MM.1S (cell line): ENCODE results near the gene SHC1.

Experiments
- DNase-seq: peaks from one replicate; pipeline ENCODE4 v3.0.0-alpha.2; 2015
- H2AFZ ChIP-seq: fragments of 300-600 bp; sonication (generic); 2 replicates; pipeline ENCODE4 v1.6.0; 2016; ENCODE audit warnings: antibody characterized with exemption, low read length
- H3F3A ChIP-seq: fragments of 300-600 bp; sonication (generic); 2 replicates; pipeline ENCODE4 v1.6.1; 2016; ENCODE audit warnings: mild to moderate bottlenecking, antibody characterized with exemption, low read length, moderate library complexity, mixed read lengths; ENCODE audit not compliant: insufficient read depth
- H3K27ac ChIP-seq: fragments of 300-600 bp; sonication (generic); 2 replicates; pipeline ENCODE4 v1.5.1; 2016; ENCODE audit warnings: mild to moderate bottlenecking, low read length
- H3K27me3 ChIP-seq: fragments of 300-600 bp; sonication (generic); replicated peaks from 2 replicates; pipeline ENCODE4 v1.6.0; 2016; ENCODE audit warnings: low read length; ENCODE audit not compliant: insufficient read depth
- H3K36me3 ChIP-seq: fragments of 300-600 bp; sonication (generic); replicated peaks from 2 replicates; pipeline ENCODE4 v1.6.1; 2016; ENCODE audit warnings: mild to moderate bottlenecking, low read length, mixed read lengths; ENCODE audit not compliant: insufficient read depth
- H3K4me1 ChIP-seq: fragments of 300-600 bp; sonication (generic); 2 replicates; pipeline ENCODE4 v1.6.1; 2016; ENCODE audit warnings: low read length, mixed read lengths
- H3K4me2 ChIP-seq: fragments of 300-600 bp; sonication (generic); 2 replicates; pipeline ENCODE4 v1.6.0; 2016; ENCODE audit warnings: low read depth, low read length
- H3K4me3 ChIP-seq: fragments of 300-600 bp; sonication (generic); 2 replicates; pipeline ENCODE4 v1.5.1; 2016; ENCODE audit warnings: low read length, mixed read lengths
- H3K79me2 ChIP-seq: fragments of 300-600 bp; sonication (generic); 2 replicates; pipeline ENCODE4 v1.6.1; 2016; ENCODE audit warnings: mixed run types, low read length, mixed read lengths
- H3K9ac ChIP-seq: fragments of 300-600 bp; sonication (generic); 2 replicates; pipeline ENCODE4 v1.6.1; 2016; ENCODE audit warnings: low read length, mixed read lengths
- H3K9me2 ChIP-seq: fragments of 300-600 bp; sonication (generic); replicated peaks from 2 replicates; pipeline ENCODE4 v1.6.1; 2016; ENCODE audit warnings: mild to moderate bottlenecking, low read length, mixed read lengths; ENCODE audit not compliant: insufficient read depth
- H3K9me3 ChIP-seq: fragments of 300-600 bp; sonication (generic); replicated peaks from 2 replicates; pipeline ENCODE4 v1.6.1; 2016; ENCODE audit warnings: mild to moderate bottlenecking, low read length, mixed read lengths; ENCODE audit not compliant: insufficient read depth
- H4K20me1 ChIP-seq: fragments of 300-600 bp; sonication (generic); 2 replicates; pipeline ENCODE4 v1.6.1; 2016; ENCODE audit warnings: mild to moderate bottlenecking, low read length, moderate library complexity, mixed read lengths; ENCODE audit not compliant: insufficient read depth
- CTCF ChIP-seq: fragments of 300-600 bp; sonication (generic); IDR thresholded peaks from 2 replicates; pipeline ENCODE4 v1.5.1; 2016; ENCODE audit warnings: antibody characterized with exemption, low read length, mixed read lengths
- EZH2 ChIP-seq: fragments of 300-600 bp; sonication (generic); optimal IDR thresholded peaks from 2 replicates; pipeline ENCODE3; 2017; ENCODE audit warnings: low read depth, mild to moderate bottlenecking, antibody characterized with exemption, low read length, mixed read lengths
- EZH2phosphoT487 ChIP-seq: fragments of 300-600 bp; sonication (generic); IDR thresholded peaks from 2 replicates; pipeline ENCODE4 v1.6.1; 2018; ENCODE audit warnings: antibody characterized with exemption, low read length

The SHC1 gene

GRCh38 chr1:154925335-154926170, 45.0 kb downstream of the SHC1 start:
- Histone ChIP-seq H3K9ac (no peak overlapping the region), H3K9me3 (no peaks in the 10 kb centered on the region), H2AFZ (no peak overlapping the region), H3K4me3 (no peak overlapping the region), H4K20me1 (no peaks in the 10 kb centered on the region), H3K79me2 (no peaks in the 10 kb centered on the region), H3K4me1 (no peaks in the 10 kb centered on the region), H3K9me2 (no peaks in the 10 kb centered on the region), H3K27ac (no peak overlapping the region), H3F3A (no peaks in the 10 kb centered on the region), H3K27me3 (no peaks in the 10 kb centered on the region), H3K36me3 (no peaks in the 10 kb centered on the region; the same call in 1 of the 2 replicates), H3K4me2 (no peak overlapping the region)
- DNase-seq: no peak
- TF ChIP-seq EZH2phosphoT487 (no peak), EZH2 (no peak), CTCF (no peak)

GRCh38 chr1:154923695-154924094, 46.9 kb downstream of the SHC1 start:
- no peaks in the 10 kb centered on the region for H3F3A ChIP-seq
- no peaks in the 10 kb centered on the region for H3K9me3 ChIP-seq
- H2AFZ ChIP-seq: no peak overlapping the region
- no peak overlapping the region for H3K27ac ChIP-seq
- H3K79me2 ChIP-seq: no peaks in the 10 kb centered on the region
- H3K9ac ChIP-seq: no peak overlapping the region
- no peaks in the 10 kb centered on the region for H4K20me1 ChIP-seq
- H3K4me1 ChIP-seq: no peaks in the 10 kb centered on the region
- H3K4me2 ChIP-seq: no peak overlapping the region
- DNase-seq: no peak
- no peaks in the 10 kb centered on the region; the same call in 1 of the 2 replicates for H3K36me3 ChIP-seq
- H3K4me3 ChIP-seq: no peak overlapping the region
- no peaks in the 10 kb centered on the region for H3K27me3 ChIP-seq
- no peaks in the 10 kb centered on the region for H3K9me2 ChIP-seq
- no peak for TF ChIP-seq CTCF
- TF ChIP-seq EZH2: no peak
- TF ChIP-seq EZH2phosphoT487: no peak

GRCh38 chr1:154913273-154913672, 57.3 kb downstream of the SHC1 start:
- H3K9me2 ChIP-seq: no peaks in the 10 kb centered on the region
- DNase-seq: no peak
- H3K9ac ChIP-seq: no peak overlapping the region
- H2AFZ ChIP-seq: no peak overlapping the region
- H3K27me3 ChIP-seq: no peaks in the 10 kb centered on the region
- TF ChIP-seq CTCF: no peak
- H3K4me3 ChIP-seq: no peak overlapping the region
- no peaks in the 10 kb centered on the region for H3F3A ChIP-seq
- no peaks in the 10 kb centered on the region for H3K79me2 ChIP-seq
- H3K9me3 ChIP-seq: no peaks in the 10 kb centered on the region
- no peaks in the 10 kb centered on the region for H3K4me1 ChIP-seq
- no peaks in the 10 kb centered on the region for H3K36me3 ChIP-seq
- H3K4me2 ChIP-seq: no peak overlapping the region
- no peaks in the 10 kb centered on the region for H4K20me1 ChIP-seq
- no peak overlapping the region for H3K27ac ChIP-seq
